AG09309 (cell line): ENCODE measurements around the gene ALDH5A1.

Source experiments
- DNase-seq: peaks from one replicate; pipeline ENCODE4 v3.0.0-alpha.2; 2010; ENCODE audit warnings: low read depth
- H3K4me3 ChIP-seq: 2 replicates; pipeline ENCODE4 v1.5.1; 2011; ENCODE audit warnings: mild to moderate bottlenecking, low read depth, low read length, moderate library complexity; ENCODE audit not compliant: control insufficient read depth
- TF ChIP-seq, protein P1 (sequence below): IDR thresholded peaks from 2 replicates; pipeline ENCODE4 v1.5.1; 2011; ENCODE audit warnings: mild to moderate bottlenecking, low read depth, low read length, inconsistent platforms; ENCODE audit not compliant: insufficient read depth, control insufficient read depth; ENCODE audit errors: missing control alignments

Gene ALDH5A1

DNA sequence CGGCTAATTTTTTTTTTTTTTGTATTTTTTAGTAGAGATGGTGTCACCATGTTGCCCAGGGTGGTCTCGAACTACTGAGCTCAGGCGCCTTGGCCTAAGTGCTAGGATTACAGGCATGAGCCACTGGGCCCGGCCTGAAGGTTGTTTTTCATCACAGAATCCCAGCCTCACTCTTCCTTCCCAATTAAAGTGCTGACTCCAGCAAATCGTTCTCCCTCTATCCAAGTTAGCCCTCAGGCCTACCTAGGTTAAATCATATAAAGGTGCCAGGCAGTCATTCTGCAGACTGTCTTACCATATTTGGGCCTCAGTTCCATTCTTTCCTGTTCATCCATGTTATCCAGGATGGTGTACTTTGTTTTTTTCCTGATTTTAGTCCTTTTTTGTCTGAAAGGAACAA lies 56.4 kb downstream of the ALDH5A1 start:
- H3K4me3 ChIP-seq = no peak overlapping the region
- TF ChIP-seq, protein P1, sequence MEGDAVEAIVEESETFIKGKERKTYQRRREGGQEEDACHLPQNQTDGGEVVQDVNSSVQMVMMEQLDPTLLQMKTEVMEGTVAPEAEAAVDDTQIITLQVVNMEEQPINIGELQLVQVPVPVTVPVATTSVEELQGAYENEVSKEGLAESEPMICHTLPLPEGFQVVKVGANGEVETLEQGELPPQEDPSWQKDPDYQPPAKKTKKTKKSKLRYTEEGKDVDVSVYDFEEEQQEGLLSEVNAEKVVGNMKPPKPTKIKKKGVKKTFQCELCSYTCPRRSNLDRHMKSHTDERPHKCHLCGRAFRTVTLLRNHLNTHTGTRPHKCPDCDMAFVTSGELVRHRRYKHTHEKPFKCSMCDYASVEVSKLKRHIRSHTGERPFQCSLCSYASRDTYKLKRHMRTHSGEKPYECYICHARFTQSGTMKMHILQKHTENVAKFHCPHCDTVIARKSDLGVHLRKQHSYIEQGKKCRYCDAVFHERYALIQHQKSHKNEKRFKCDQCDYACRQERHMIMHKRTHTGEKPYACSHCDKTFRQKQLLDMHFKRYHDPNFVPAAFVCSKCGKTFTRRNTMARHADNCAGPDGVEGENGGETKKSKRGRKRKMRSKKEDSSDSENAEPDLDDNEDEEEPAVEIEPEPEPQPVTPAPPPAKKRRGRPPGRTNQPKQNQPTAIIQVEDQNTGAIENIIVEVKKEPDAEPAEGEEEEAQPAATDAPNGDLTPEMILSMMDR = no peak
- DNase-seq = no peak

DNA sequence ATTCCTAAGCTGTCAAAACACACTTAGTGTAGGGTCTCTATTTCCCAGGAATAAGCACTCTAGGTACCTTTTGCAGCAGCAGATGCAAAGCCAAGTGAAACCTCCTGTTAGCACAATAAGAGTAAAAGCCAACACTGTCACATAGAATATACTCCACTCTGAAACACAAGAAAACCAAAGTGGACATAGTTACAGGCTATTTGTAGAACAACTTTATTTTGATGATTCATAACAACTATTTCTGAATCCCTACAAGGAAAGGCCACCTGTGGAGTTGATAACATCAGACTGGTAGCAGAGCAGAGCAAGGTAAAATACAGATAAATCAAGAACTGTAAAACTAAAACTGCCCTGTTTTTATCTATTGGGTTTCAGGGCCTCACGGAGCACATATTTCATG lies 59.7 kb downstream of the ALDH5A1 start:
- H3K4me3 ChIP-seq = no peak overlapping the region
- no peak for DNase-seq
- TF ChIP-seq, protein P1 = no peak

DNA sequence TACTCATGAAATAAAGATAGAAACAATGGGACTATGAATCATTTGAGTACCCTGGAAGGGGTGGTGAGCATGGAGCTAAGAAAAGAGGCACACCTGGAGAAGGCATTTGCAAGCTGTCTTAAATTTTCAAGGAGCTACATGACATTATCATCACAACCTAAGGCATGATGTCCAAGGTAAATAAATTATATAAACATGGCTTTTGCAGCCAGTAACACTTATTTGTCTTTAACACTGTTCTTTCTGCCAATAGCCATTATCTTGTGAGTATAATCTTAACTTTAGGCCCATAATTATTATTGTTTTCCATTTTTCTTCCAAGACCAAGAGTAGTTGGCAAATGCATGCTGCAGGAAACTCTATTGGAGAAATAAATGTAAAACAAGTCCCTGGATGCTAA lies 63.7 kb downstream of the ALDH5A1 start:
- TF ChIP-seq, protein P1 = no peak
- no peak for DNase-seq

DNA sequence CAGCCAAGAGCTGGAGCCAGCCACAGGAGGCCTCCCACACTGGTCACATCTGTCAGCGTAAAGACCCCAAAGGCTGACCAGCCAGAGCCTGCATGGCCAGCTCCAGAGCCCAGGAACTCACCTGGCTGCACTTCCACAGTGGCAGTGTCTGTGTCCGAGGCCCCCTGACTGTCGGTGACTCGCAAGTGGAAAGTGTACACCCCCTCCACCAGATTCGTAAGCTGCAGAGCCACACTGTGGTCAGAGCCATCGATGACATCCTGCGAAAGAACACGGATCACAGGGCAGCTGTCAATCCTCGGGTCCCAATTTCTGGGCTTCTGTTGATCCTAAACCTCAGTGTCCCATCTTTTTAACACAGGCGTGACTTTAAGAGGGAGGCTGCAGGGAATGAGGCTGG lies 69.3 kb downstream of the ALDH5A1 start:
- H3K4me3 ChIP-seq = no peak overlapping the region
- TF ChIP-seq, protein P1 = no peak
- no peak for DNase-seq

More for the DNA sequence above, 63.7 kb downstream of the ALDH5A1 start:
- H3K4me3 ChIP-seq = no peak overlapping the region

DNA sequence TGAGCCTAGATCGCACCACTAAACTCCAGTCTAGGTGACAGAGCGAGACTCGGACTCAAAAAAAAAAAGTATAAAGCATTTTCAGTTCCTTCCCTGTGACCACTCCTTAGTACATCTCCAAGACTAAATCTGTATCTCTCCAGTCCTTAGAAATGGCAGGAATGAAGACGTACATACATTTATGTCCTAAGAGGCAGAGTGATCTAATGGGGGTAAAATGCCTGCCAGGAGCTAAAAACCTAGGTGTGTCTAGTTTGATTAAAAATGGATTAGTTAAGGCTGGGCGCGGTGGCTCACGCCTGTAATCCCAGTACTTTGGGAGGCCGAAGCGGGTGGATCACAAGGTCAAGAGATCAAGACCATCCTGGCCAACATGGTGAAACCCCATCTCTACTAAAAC lies 70.4 kb downstream of the ALDH5A1 start:
- TF ChIP-seq, protein P1 = no peak
- no peak overlapping the region for H3K4me3 ChIP-seq
- no peak for DNase-seq

DNA sequence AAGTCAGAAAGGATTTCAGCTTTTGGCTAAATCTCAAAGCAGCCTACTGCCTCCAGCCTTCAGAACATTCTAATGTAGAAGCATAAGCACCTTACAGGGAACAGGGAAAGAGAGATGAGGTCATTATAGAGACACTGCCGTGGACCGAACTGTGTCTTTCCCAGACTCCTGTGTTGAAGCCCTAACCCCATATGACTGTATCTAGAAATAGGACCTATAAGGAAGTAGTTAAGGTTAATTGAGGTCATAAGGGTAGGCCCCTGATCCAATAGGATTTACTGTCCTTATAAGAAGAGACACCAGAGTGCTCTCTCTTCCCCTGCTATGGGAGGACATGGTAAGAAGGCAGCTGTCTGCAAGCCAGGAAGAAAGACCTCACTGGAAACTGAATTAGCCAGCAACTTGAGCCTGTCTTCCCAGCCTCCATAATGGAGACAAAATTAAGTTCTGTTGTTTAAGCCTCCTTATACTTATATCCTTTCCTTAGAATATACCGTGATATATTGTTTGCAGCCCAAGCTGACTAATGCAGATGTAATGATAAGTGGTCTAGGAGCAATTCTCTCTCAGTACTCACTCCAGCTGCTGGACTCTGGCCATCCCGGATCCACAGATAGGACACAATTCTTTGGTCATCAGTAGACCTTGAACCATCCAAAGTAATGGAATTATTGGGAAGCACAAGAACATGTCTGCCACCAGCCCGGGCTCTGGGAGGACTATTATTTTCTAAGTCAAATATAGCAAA lies 71.4 kb downstream of the ALDH5A1 start:
- no peak overlapping the region for H3K4me3 ChIP-seq
- no peak for DNase-seq
- TF ChIP-seq, protein P1 = no peak
